Ascending aorta (tissue), 2 donors: ENCODE data around the gene ERGIC2. TPM values are rescaled to one million over a fixed set of nuclear protein-coding genes. Genes with fewer than 3 reads are reported as not detected.
"Not testable (repeated sequence)": the region's sequence is repeated elsewhere in the genome, so short reads cannot be mapped to it uniquely, and the experiment has no call there.

ENCODE experiments used
- DNase-seq, 2 donors: peaks; one replicate each; pipeline ENCODE4 v3.0.0-alpha.2; 2019; ENCODE audit warnings: low spot score in 2 of 2
- H3K27ac ChIP-seq, 2 donors: fragments of 200-600 bp; sonication (generic); one replicate each; pipeline ENCODE4 v1.5.1; 2016 to 2017; ENCODE audit warnings: mild to moderate bottlenecking in 1 of 2
- H3K27me3 ChIP-seq: fragments of 200-600 bp; sonication (generic); one replicate; pipeline ENCODE4 v1.5.1; 2017
- H3K36me3 ChIP-seq, 2 donors: fragments of 200-600 bp; sonication (generic); one replicate each; pipeline ENCODE4 v1.5.1; 2016
- H3K4me1 ChIP-seq, 2 donors: fragments of 200-600 bp; sonication (generic); one replicate each; pipeline ENCODE4 v1.5.1; 2016 to 2017; ENCODE audit warnings: mild to moderate bottlenecking in 1 of 2
- H3K4me3 ChIP-seq, 2 donors: fragments of 200-600 bp; sonication (generic); one replicate each; pipeline ENCODE4 v1.5.1; 2016 to 2017; ENCODE audit warnings: mild to moderate bottlenecking in 1 of 2
- H3K9me3 ChIP-seq, 2 donors: fragments of 200-600 bp; sonication (generic); one replicate each; pipeline ENCODE4 v1.5.1; 2016
- intact Hi-C: fragments of 100-400 bp; cut with DNase I; formaldehyde crosslinking; loops from one replicate; pipeline ENCODE4 v1.15.1; 2023
- total RNA-seq: library from RNA; depleted of rRNA; stranded (reverse); fragments of >200 nt; gene quantifications from one replicate; pipeline ENCODE4 v1.1.0, GENCODE V29; 2016
- TF ChIP-seq, protein P1 (sequence below), 3 experiments: fragments of 200-600 bp in 2 of 3; fragments of 450-650 bp in 1 of 3; sonication (generic) in 2 of 3; IDR thresholded peaks; one replicate each; pipeline ENCODE4 v1.5.1; 2016 to 2019; ENCODE audit warnings: antibody characterized with exemption in 3 of 3, mild to moderate bottlenecking in 1 of 3, moderate library complexity in 1 of 3

ERGIC2 gene
- total RNA-seq, 1 donor from 2014 or later = 12.5 TPM

GRCh38 chr12:29389295-29389919, 8.4 kb upstream of the ERGIC2 start:
- Histone ChIP-seq H3K4me1 (no peaks in the 10 kb centered on the region), H3K36me3 (no peaks in the 10 kb centered on the region), H3K27ac (no peak overlapping the region), H3K4me3 (no peak overlapping the region), H3K27me3 (no peaks in the 10 kb centered on the region), H3K9me3 (no peaks in the 10 kb centered on the region)
- intact Hi-C loops = loop anchor here (10.0 kb wide), 2 partner anchors 315 to 395 kb away; partner anchors contain the start of gene TMTC1
- TF ChIP-seq, protein P1, sequence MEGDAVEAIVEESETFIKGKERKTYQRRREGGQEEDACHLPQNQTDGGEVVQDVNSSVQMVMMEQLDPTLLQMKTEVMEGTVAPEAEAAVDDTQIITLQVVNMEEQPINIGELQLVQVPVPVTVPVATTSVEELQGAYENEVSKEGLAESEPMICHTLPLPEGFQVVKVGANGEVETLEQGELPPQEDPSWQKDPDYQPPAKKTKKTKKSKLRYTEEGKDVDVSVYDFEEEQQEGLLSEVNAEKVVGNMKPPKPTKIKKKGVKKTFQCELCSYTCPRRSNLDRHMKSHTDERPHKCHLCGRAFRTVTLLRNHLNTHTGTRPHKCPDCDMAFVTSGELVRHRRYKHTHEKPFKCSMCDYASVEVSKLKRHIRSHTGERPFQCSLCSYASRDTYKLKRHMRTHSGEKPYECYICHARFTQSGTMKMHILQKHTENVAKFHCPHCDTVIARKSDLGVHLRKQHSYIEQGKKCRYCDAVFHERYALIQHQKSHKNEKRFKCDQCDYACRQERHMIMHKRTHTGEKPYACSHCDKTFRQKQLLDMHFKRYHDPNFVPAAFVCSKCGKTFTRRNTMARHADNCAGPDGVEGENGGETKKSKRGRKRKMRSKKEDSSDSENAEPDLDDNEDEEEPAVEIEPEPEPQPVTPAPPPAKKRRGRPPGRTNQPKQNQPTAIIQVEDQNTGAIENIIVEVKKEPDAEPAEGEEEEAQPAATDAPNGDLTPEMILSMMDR (IDR thresholded peaks at IDR 0.05) = no peak
- DNase-seq = no peak

- not testable (repeated sequence) for DNase-seq, H3K4me3 ChIP-seq, H3K36me3 ChIP-seq, H3K27me3 ChIP-seq, H3K27ac ChIP-seq, H3K9me3 ChIP-seq, H3K4me1 ChIP-seq
- intact Hi-C loops = loop anchor here (10.0 kb wide), 2 partner anchors 319 to 399 kb away; partner anchors contain the start of gene TMTC1
These were observed 5.2 kb upstream of the ERGIC2 start for GRCh38 chr12:29386084-29386680.

- intact Hi-C loops = loop anchor here (10.0 kb wide), 2 partner anchors 320 to 400 kb away; partner anchors contain the start of gene TMTC1
- not testable (repeated sequence) for H3K27me3 ChIP-seq, H3K4me1 ChIP-seq, H3K27ac ChIP-seq, H3K9me3 ChIP-seq, H3K4me3 ChIP-seq, DNase-seq, H3K36me3 ChIP-seq
These were observed 4.2 kb upstream of the ERGIC2 start for GRCh38 chr12:29385194-29385593.

DNA sequence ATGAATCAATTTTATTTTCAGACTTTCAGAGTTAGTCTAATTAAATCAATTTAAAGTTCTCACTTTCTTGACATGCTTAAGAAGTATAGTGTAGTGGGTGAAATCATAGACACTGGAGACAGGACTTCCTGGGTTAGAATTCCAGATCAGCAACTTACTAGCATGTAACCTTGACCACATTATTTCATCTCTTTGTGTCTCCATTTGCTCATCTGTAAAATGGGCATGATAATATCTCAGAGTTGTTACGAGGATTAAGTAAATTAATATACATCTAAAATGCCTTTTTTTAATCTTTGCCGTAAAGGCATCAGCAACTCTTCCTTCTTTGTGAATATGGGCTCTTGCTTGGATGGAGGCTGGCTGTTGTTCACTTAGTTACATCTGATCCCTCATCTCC, 1.3 kb upstream of the ERGIC2 start:
- Histone ChIP-seq H3K9me3 (no peaks in the 10 kb centered on the region), H3K36me3 (no peaks in the 10 kb centered on the region), H3K27ac (no peak overlapping the region), H3K27me3 (no peaks in the 10 kb centered on the region), H3K4me1 (peaks cover 0 to 9% of the 10 kb centered on the region in 2 donors), H3K4me3 (no peak overlapping the region)
- TF ChIP-seq, protein P1 (IDR thresholded peaks at IDR 0.05) = no peak
- intact Hi-C loops = loop anchor here (5.0 to 10.0 kb wide), 3 partner anchors 323 to 625 kb away; partner anchors contain the start of gene TMTC1
- no peak for DNase-seq

- Histone ChIP-seq H3K27me3 (no peaks in the 10 kb centered on the region), H3K4me3 (no peak overlapping the region), H3K27ac (no peak overlapping the region), H3K36me3 (peaks cover 3% of the 10 kb centered on the region in 2 donors), H3K4me1 (peaks cover 0 to 5% of the 10 kb centered on the region in 2 donors), H3K9me3 (no peaks in the 10 kb centered on the region)
- DNase-seq = no peak
- intact Hi-C loops = no loop called here
- TF ChIP-seq, protein P1 (IDR thresholded peaks at IDR 0.05) = no peak
These were observed 4.9 kb downstream of the ERGIC2 start for GRCh38 chr12:29376118-29376517.

DNA sequence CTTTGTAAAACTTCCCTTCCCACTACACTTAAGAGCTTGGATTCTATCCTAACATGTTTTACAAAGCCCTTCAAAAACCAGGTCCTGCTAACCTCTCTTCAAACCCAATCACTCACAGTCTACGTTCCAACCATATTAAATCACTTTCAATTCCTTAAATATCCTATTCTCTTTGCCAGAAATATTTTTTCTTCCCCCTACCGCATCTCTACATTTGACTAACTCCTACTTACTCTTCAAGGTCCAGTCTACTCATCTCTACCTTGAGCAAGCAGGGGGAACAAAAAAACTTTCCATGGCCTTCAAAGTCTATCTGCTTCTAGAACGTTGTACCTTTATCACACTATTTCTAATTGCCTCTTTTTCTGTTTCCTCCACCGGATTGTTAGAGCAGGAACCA, 6.1 kb downstream of the ERGIC2 start:
- TF ChIP-seq, protein P1 (IDR thresholded peaks at IDR 0.05) = no peak
- no peak overlapping the region for H3K4me3 ChIP-seq
- intact Hi-C loops = no loop called here
- peaks cover 3 to 11% of the 10 kb centered on the region in 2 donors for H3K36me3 ChIP-seq
- H3K27ac ChIP-seq = no peak overlapping the region
- H3K27me3 ChIP-seq = no peaks in the 10 kb centered on the region
- no peaks in the 10 kb centered on the region for H3K9me3 ChIP-seq
- peaks cover 0 to 2% of the 10 kb centered on the region in 2 donors for H3K4me1 ChIP-seq
- DNase-seq = no peak
